Measurements from ENCODE around the gene CEACAM20. TPM values are rescaled to one million over a fixed set of nuclear protein-coding genes. Genes with fewer than 3 reads are reported as not detected.

CEACAM20 gene
- total RNA-seq, 3 donors from 2014 or later (not counting 1 experiment from before 2014, with no cell fraction given) = not detected

DNA sequence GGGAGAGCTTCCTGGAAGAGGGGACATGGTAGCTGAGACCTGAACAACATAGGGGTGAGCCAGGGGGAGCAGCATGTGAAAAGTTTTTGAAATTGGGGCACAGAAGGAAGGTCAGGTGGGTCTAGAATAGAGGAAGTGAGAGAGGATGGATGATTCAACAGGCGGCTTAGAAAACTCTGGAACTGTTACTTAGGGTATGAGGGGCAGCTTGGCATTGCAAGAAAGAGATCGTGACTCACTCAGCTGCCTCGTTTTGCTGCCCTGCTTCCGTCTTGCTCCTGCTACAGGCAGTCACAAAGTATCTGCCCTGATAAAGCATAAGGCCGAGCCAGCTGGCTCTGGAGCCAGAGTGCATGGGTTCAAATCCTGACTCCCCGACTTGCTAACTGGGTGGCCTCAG, 1.3 kb upstream of the CEACAM20 start:
- intact Hi-C loops (cut with micrococcal nuclease) = no loop called here
- Mint-ChIP-seq H3K4me3 (no peak overlapping the region), H3K4me1 (no peaks in the 10 kb centered on the region), H3K36me3 (no peaks in the 10 kb centered on the region), H3K9me3 (no peaks in the 10 kb centered on the region), H3K27ac (no peak overlapping the region), H3K27me3 (ENCODE audit: low read depth in 2 of 2) (peaks cover 11 to 18% of the 10 kb centered on the region in 2 donors)
- ATAC-seq (no peak), DNase-seq (no peak)
- TF ChIP-seq, protein P1, sequence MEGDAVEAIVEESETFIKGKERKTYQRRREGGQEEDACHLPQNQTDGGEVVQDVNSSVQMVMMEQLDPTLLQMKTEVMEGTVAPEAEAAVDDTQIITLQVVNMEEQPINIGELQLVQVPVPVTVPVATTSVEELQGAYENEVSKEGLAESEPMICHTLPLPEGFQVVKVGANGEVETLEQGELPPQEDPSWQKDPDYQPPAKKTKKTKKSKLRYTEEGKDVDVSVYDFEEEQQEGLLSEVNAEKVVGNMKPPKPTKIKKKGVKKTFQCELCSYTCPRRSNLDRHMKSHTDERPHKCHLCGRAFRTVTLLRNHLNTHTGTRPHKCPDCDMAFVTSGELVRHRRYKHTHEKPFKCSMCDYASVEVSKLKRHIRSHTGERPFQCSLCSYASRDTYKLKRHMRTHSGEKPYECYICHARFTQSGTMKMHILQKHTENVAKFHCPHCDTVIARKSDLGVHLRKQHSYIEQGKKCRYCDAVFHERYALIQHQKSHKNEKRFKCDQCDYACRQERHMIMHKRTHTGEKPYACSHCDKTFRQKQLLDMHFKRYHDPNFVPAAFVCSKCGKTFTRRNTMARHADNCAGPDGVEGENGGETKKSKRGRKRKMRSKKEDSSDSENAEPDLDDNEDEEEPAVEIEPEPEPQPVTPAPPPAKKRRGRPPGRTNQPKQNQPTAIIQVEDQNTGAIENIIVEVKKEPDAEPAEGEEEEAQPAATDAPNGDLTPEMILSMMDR (IDR thresholded peaks at IDR 0.05) = no peak
- WGBS (ENCODE audit: insufficient coverage) = 72% methylated on average over 6 of the region's 6 CpGs
- Histone ChIP-seq H3K9me3 (ENCODE audit: control insufficient read depth, insufficient read depth, low read length) (no peaks in the 10 kb centered on the region), H3K27ac (ENCODE audit: low read length) (no peak overlapping the region), H3K36me3 (ENCODE audit: control insufficient read depth, insufficient read depth, low read length) (no peaks in the 10 kb centered on the region), H3K4me1 (ENCODE audit: control insufficient read depth, insufficient read depth, low read length) (no peaks in the 10 kb centered on the region), H3K27me3 (ENCODE audit: control insufficient read depth, insufficient read depth, low read length) (no peaks in the 10 kb centered on the region), H3K4me3 (ENCODE audit: low read length) (no peak overlapping the region)

DNA sequence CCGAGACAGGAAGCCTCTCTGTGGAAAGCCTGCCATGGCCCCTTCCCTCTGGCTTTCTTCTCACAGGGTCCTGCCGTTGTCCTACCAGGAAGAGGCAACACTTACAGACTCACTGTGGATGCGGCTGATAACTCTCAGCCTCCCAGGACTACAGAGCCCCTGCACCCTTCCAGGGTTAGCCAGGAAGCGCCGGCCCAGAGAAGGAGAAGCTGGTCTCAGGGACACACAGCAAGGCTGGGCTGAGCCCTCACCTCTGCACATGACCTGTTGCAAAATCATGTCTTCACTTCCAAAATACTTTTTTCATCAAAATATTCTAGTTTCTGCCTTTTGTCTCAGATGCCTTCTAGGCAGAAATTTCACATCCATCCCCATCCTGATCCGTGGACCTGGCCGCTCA, 1.9 kb downstream of the CEACAM20 start:
- Mint-ChIP-seq H3K27me3 (ENCODE audit: low read depth in 2 of 2) (peaks cover 0 to 8% of the 10 kb centered on the region in 2 donors), H3K27ac (no peak overlapping the region), H3K36me3 (no peaks in the 10 kb centered on the region), H3K4me1 (no peaks in the 10 kb centered on the region), H3K4me3 (no peak overlapping the region), H3K9me3 (no peaks in the 10 kb centered on the region)
- Histone ChIP-seq H3K36me3 (ENCODE audit: control insufficient read depth, insufficient read depth, low read length) (no peaks in the 10 kb centered on the region), H3K27me3 (ENCODE audit: control insufficient read depth, insufficient read depth, low read length) (no peaks in the 10 kb centered on the region), H3K4me1 (ENCODE audit: control insufficient read depth, insufficient read depth, low read length) (no peaks in the 10 kb centered on the region), H3K27ac (ENCODE audit: low read length) (no peak overlapping the region), H3K9me3 (ENCODE audit: control insufficient read depth, insufficient read depth, low read length) (no peaks in the 10 kb centered on the region), H3K4me3 (ENCODE audit: low read length) (no peak overlapping the region)
- intact Hi-C loops (cut with micrococcal nuclease) = no loop called here
- no peak for DNase-seq
- 84% methylated on average over 7 of the region's 7 CpGs for WGBS (ENCODE audit: insufficient coverage)
- ATAC-seq = no peak
- TF ChIP-seq, protein P1 (IDR thresholded peaks at IDR 0.05) = no peak

DNA sequence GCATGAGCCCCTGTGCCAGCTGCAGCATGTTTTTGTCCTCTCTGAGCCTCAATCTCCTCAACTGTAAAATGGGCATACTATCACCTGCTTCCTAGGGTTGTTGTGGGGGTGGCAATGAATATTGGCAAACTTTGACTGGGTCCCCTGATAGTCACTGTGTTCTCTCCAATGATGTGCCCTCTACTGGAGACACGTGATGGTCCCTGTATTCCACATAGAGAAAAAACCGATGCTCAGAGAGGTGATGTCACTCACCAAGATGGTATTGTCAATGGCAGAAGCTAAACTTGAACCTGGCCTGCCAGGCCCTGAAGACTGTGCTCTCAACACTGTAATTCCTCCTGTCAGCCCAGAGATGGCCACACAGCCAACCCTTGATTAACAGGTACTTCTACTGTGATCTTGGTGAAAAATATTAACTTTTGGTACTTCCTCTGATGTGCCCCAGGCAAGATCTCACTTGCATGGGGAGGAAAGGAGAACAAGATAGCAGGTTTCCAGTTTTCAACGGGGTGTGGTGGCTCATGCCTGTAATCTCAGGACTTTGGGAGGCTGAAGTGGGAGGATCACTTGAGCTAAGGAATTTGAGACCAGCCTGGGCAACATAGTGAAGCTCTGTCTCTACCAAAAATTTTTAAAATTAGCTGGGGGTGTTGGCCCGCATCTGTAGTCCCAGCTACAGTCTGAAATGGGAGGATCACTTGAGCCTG, 3.6 kb downstream of the CEACAM20 start:
- no peak overlapping the region for H3K27ac Mint-ChIP-seq
- no peak for ATAC-seq
- no peaks in the 10 kb centered on the region for H3K4me1 ChIP-seq (ENCODE audit: control insufficient read depth, insufficient read depth, low read length)
- H3K36me3 ChIP-seq (ENCODE audit: control insufficient read depth, insufficient read depth, low read length) = no peaks in the 10 kb centered on the region
- H3K27me3 Mint-ChIP-seq (ENCODE audit: low read depth in 2 of 2) = peaks cover 0 to 8% of the 10 kb centered on the region in 2 donors
- intact Hi-C loops (cut with micrococcal nuclease) = no loop called here
- H3K36me3 Mint-ChIP-seq = no peaks in the 10 kb centered on the region
- WGBS (ENCODE audit: insufficient coverage) = 43% methylated on average over 4 of the region's 4 CpGs
- no peak overlapping the region for H3K27ac ChIP-seq (ENCODE audit: low read length)
- no peak overlapping the region for H3K4me3 ChIP-seq (ENCODE audit: low read length)
- no peaks in the 10 kb centered on the region for H3K4me1 Mint-ChIP-seq
- no peak overlapping the region for H3K4me3 Mint-ChIP-seq
- no peak for DNase-seq
- TF ChIP-seq, protein P1 (IDR thresholded peaks at IDR 0.05) = no peak
- no peaks in the 10 kb centered on the region for H3K27me3 ChIP-seq (ENCODE audit: control insufficient read depth, insufficient read depth, low read length)
- no peaks in the 10 kb centered on the region for H3K9me3 Mint-ChIP-seq
- no peaks in the 10 kb centered on the region for H3K9me3 ChIP-seq (ENCODE audit: control insufficient read depth, insufficient read depth, low read length)

DNA sequence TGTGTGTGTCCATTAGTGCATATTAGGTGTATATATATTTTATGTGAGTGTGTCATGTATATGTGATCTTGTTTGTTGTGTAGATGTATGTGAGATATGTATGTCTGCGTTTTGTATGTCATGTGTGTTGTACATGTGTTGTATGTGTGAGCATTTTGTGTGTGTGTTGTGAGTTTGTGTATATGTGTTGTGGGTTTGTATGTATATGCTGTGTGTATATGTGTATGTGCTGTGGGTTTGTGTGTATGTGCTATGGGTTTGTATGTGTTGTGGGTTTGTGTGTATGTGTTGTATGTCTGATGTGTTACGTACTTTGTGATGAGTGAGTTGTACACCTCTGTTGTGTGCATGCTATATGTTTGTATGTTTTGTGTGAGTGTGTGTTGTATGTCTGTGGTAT, 8.1 kb downstream of the CEACAM20 start:
- Histone ChIP-seq H3K4me3 (ENCODE audit: low read length) (no peak overlapping the region), H3K27ac (ENCODE audit: low read length) (no peak overlapping the region), H3K4me1 (ENCODE audit: control insufficient read depth, insufficient read depth, low read length) (no peaks in the 10 kb centered on the region), H3K27me3 (ENCODE audit: control insufficient read depth, insufficient read depth, low read length) (no peaks in the 10 kb centered on the region), H3K9me3 (ENCODE audit: control insufficient read depth, insufficient read depth, low read length) (peaks cover 5% of the 10 kb centered on the region), H3K36me3 (ENCODE audit: control insufficient read depth, insufficient read depth, low read length) (no peaks in the 10 kb centered on the region)
- 95% methylated on average over 2 of the region's 2 CpGs for WGBS (ENCODE audit: insufficient coverage)
- intact Hi-C loops (cut with micrococcal nuclease) = no loop called here
- H3K27me3 Mint-ChIP-seq (ENCODE audit: low read depth in 2 of 2) = no peaks in the 10 kb centered on the region
- ATAC-seq (no peak), DNase-seq (no peak)
- TF ChIP-seq, protein P1 (IDR thresholded peaks at IDR 0.05) = no peak
- no peak overlapping the region for H3K4me3 Mint-ChIP-seq
- H3K9me3 Mint-ChIP-seq = no peaks in the 10 kb centered on the region
- no peak overlapping the region for H3K27ac Mint-ChIP-seq
- H3K36me3 Mint-ChIP-seq = no peaks in the 10 kb centered on the region
- no peaks in the 10 kb centered on the region for H3K4me1 Mint-ChIP-seq

Data from natural killer cell (primary cell).